OCI-LY7 (cell line): ENCODE results near the gene LRP1-AS.

Experiments used
- CTCF ChIP-seq: fragments of 200-600 bp; sonication (generic); conservative IDR thresholded peaks from 2 replicates; pipeline ENCODE4 v1.5.1; 2014; ENCODE audit warnings: mild to moderate bottlenecking, antibody characterized with exemption, low read length, moderate library complexity, mixed read lengths
- EZH2phosphoT487 ChIP-seq: fragments of 200-600 bp; sonication (generic); IDR thresholded peaks from 2 replicates; pipeline ENCODE4 v1.6.1; 2018; ENCODE audit warnings: low read depth, borderline replicate concordance, mild to moderate bottlenecking, mixed run types, antibody characterized with exemption, low read length, moderate library complexity, mixed read lengths

GRCh38 chr12:57109207-57110103 lies 38.0 kb downstream of the LRP1-AS start:
- TF ChIP-seq CTCF, result no peak
- no peak for TF ChIP-seq EZH2phosphoT487
